C4-2B (cell line): ENCODE results near the gene TTLL8.
"Not testable (repeated sequence)": the region's sequence is repeated elsewhere in the genome, so short reads cannot be mapped to it uniquely, and the experiment has no call there.

Experiments
- H3K27ac ChIP-seq: fragments of 450-650 bp; 2 replicates; pipeline ENCODE4 v1.5.1; 2017
- CTCF ChIP-seq: fragments of 450-650 bp; conservative IDR thresholded peaks from 2 replicates; pipeline ENCODE4 v1.5.1; 2017; ENCODE audit warnings: mild to moderate bottlenecking
- ZFX ChIP-seq: fragments of 450-650 bp; IDR thresholded peaks from 2 replicates; pipeline ENCODE4 v1.6.1; 2017

TTLL8 gene

GRCh38 chr22:49992921-49993648, 65.0 kb downstream of the TTLL8 start:
- TF ChIP-seq CTCF (peak; percentile 93), ZFX (no peak)
- no peak overlapping the region for H3K27ac ChIP-seq

- H3K27ac ChIP-seq: no peak overlapping the region
- TF ChIP-seq ZFX: no peak
- no peak for TF ChIP-seq CTCF
Measured at GRCh38 chr22:49991907-49992533, 66.1 kb downstream of the TTLL8 start.

- TF ChIP-seq CTCF (no peak), ZFX (no peak)
- no peak overlapping the region for H3K27ac ChIP-seq
Measured at GRCh38 chr22:49991167-49991566, 66.9 kb downstream of the TTLL8 start.

- H3K27ac ChIP-seq: not testable (repeated sequence)
Measured at GRCh38 chr22:49989826-49990225, 68.3 kb downstream of the TTLL8 start.

- no peak for TF ChIP-seq ZFX
- no peak for TF ChIP-seq CTCF
Measured at GRCh38 chr22:49986325-49986724, 71.8 kb downstream of the TTLL8 start.

GRCh38 chr22:49983148-49984042, 74.7 kb downstream of the TTLL8 start:
- TF ChIP-seq ZFX: no peak
- peak; percentile 26 for TF ChIP-seq CTCF
- H3K27ac ChIP-seq: no peak overlapping the region

More at GRCh38 chr22:49986325-49986724, 71.8 kb downstream of the TTLL8 start:
- no peak overlapping the region for H3K27ac ChIP-seq

GRCh38 chr22:49981799-49982198, 76.3 kb downstream of the TTLL8 start:
- H3K27ac ChIP-seq: not testable (repeated sequence)

GRCh38 chr22:49979587-49980264, 78.4 kb downstream of the TTLL8 start:
- TF ChIP-seq CTCF: peak; percentile 95
- no peak for TF ChIP-seq ZFX
- H3K27ac ChIP-seq: no peak overlapping the region
